GM12874 (cell line): ENCODE results near the gene CCT3.

Experiments
- TF ChIP-seq, protein P1 (sequence below): IDR thresholded peaks from 2 replicates; pipeline ENCODE4 v1.5.1; 2011; ENCODE audit warnings: low read depth, mild to moderate bottlenecking, control low read depth, low read length, moderate library complexity; ENCODE audit not compliant: insufficient read depth

The CCT3 gene

DNA sequence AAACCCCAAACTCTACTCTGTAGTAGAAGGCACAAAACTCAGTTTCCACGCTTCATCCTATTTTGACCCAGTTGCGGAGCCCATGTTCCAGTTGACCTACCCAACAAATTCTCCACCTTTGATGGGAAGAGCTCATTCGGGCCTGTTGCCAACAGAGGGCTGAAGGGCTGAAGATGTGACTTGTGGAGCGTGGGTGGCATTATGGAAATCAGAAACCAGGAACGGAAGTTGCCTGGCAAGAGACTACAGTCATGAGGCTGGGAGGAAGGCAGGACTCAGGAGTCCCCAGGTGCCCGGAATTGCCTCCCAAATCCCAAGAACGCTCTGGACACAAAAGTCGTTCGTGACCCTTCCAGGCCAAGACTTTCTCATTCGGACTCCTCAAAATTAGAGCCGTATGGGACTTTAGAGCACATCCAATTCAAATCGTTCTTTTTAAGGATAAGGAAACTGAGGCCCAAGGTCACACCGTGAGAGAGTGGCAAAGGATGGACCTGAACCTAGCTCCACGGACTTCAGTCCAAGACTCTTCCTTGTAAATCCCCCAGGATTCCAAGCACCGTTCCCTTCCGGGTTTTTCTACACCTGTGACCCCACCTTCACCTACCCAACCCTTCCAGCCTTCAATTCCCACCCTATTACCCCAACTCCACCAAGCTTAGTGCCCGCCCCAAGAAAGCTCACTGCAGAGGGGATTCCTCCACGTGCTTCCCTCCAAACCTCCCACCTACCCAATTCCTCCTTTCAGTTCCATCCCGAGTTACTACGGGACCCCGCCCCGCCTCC lies 56.2 kb downstream of the CCT3 start:
- TF ChIP-seq, protein P1, sequence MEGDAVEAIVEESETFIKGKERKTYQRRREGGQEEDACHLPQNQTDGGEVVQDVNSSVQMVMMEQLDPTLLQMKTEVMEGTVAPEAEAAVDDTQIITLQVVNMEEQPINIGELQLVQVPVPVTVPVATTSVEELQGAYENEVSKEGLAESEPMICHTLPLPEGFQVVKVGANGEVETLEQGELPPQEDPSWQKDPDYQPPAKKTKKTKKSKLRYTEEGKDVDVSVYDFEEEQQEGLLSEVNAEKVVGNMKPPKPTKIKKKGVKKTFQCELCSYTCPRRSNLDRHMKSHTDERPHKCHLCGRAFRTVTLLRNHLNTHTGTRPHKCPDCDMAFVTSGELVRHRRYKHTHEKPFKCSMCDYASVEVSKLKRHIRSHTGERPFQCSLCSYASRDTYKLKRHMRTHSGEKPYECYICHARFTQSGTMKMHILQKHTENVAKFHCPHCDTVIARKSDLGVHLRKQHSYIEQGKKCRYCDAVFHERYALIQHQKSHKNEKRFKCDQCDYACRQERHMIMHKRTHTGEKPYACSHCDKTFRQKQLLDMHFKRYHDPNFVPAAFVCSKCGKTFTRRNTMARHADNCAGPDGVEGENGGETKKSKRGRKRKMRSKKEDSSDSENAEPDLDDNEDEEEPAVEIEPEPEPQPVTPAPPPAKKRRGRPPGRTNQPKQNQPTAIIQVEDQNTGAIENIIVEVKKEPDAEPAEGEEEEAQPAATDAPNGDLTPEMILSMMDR, result no peak

DNA sequence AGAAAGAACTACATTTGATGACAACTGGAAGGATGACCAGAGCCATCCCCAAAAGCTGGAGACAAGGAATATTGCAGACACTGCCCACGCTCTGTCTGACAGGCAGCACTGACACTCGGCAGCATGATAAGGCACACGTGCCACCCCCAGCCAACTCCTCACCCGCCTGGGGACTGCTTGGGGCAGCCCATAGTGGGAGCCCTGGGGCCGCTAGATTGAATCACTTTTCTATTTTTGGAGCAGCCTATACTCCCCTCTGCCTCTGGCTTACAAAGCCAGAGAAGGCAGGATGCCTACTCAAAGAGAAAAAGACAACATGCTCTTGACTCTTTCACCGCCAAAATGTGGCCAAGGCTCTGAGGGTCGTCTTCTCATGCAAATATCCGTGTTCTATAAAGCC lies 56.8 kb downstream of the CCT3 start:
- TF ChIP-seq, protein P1, result 0 out of 2 replicates have a peak, but pooled peaks have one; percentile 6

DNA sequence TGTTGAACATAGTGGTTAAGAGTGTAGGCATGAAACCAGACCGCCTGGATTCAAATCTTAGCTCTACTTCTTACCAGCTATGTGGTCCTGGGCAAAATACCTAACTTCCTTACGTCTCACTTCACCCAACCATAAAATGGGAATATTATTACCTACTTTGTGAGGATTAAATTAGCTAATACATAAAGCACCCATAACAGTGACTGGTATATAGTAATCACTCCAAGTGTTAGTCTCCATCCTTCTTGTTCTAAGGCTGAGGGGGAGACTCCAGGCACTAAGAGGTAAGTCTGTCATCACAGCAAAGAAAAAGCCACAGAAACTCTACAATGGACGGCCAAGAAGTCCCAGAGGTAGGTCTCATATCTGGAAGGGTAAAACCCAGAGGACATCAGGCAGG lies 58.3 kb downstream of the CCT3 start:
- TF ChIP-seq, protein P1, result no peak

DNA sequence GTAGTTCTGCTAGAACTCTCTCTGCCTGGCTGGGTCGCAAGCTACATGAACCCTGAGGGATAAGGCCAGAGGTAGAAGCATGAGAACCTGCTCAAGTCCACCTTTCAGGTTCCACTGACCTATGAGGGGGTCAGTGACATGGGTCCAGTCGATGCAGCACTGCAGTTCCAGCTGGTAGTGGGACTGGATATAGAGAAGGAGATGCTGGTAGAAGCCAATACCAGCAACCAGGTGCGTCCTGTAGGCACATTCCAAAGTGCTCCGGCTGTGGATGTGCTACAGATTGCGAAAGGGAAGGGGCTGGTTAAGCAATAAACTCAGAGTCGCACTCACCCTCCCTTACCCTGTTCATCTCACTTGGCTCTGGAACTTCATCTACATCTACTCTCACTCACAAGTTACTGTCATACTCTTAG lies 61.1 kb downstream of the CCT3 start:
- TF ChIP-seq, protein P1, result no peak

DNA sequence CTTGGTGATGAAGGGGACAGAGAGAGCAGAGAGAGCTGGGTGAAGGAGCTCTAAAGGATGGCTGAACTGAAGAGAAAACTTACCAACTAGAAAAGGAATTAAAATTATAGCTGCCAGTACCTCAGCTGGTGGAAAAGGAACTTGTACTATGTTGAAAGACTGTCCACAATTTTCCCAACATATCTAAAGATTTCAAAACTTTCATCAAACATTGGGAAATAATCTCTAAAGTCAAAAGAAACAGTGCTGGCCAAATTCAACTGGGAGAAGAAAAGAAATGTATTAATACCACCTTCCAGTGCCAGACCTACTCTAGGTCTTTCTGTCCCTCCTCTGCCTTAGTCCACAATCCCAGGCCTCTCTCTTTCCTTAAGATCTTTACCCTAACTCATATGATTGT lies 61.6 kb downstream of the CCT3 start:
- TF ChIP-seq, protein P1, result no peak

DNA sequence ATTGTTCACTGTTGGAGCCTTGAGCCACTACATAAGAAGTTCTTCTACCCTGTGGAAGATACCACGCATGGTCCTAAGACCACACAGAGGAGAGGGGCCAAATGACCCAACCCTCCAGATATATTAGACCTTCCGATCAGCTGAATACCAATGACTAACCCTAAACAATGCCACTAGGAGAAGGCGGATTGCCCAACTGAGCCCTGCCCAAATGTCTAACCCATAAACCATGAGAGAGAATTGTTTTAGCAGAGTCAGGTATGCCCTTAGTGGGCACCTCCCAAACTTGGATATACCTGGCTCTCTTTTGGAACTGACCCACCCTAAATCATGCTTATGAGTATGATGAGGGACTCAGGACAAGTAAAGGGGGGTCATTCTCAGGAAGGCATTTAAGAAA lies 67.8 kb downstream of the CCT3 start:
- TF ChIP-seq, protein P1, result no peak

DNA sequence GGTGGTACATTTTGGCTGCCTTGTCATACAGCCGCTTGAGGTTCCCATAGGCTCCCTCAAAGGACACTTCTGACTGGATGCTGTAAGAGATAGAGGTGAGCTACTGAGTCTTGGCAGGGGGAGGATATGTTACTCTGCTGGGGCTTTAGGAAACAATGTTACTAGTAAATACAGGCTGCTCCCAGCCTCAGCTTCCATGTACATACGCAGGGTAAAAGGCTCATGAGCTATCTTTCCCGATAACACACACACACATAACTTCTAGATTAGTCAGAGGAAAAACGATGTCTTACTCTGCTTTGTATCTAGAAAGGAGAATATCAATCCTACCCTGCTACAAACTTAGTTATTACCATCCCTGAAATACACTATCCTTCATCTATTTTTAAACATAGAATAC lies 69.8 kb downstream of the CCT3 start:
- TF ChIP-seq, protein P1, result no peak
